ENCODE data around the gene RGS5. TPM values are rescaled to one million over a fixed set of nuclear protein-coding genes. Genes with fewer than 3 reads are reported as not detected.

RGS5 gene
- total and polyA plus RNA-seq, 4 donors = 4.6 to 12.7 (median 7.4) TPM

DNA sequence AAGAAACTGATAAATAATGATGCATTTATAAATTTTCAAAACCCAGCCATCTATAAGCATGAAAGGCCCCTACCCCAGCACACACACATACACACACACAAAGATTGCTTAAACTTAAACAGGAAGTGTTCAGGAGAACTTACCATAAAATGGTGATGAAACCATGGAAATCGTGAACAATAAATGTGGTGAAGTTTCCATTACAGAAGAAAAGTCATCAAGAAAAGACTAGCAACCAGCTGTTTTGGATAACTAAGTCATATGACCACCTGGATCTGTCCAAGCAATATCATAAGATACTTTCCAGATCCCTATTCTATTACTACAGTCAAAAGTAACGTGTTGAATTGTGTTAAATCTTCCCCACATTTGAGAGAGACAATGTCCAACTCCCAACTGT is 24.1 kb downstream of the RGS5 start:
- no peak for TF ChIP-seq HNF4G (IDR thresholded peaks at IDR 0.05)
- TF ChIP-seq, protein P1, sequence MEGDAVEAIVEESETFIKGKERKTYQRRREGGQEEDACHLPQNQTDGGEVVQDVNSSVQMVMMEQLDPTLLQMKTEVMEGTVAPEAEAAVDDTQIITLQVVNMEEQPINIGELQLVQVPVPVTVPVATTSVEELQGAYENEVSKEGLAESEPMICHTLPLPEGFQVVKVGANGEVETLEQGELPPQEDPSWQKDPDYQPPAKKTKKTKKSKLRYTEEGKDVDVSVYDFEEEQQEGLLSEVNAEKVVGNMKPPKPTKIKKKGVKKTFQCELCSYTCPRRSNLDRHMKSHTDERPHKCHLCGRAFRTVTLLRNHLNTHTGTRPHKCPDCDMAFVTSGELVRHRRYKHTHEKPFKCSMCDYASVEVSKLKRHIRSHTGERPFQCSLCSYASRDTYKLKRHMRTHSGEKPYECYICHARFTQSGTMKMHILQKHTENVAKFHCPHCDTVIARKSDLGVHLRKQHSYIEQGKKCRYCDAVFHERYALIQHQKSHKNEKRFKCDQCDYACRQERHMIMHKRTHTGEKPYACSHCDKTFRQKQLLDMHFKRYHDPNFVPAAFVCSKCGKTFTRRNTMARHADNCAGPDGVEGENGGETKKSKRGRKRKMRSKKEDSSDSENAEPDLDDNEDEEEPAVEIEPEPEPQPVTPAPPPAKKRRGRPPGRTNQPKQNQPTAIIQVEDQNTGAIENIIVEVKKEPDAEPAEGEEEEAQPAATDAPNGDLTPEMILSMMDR (IDR thresholded peaks at IDR 0.05; ENCODE audit: low read depth, low read length, missing input control) = no peak
- TF ChIP-seq, protein P2, sequence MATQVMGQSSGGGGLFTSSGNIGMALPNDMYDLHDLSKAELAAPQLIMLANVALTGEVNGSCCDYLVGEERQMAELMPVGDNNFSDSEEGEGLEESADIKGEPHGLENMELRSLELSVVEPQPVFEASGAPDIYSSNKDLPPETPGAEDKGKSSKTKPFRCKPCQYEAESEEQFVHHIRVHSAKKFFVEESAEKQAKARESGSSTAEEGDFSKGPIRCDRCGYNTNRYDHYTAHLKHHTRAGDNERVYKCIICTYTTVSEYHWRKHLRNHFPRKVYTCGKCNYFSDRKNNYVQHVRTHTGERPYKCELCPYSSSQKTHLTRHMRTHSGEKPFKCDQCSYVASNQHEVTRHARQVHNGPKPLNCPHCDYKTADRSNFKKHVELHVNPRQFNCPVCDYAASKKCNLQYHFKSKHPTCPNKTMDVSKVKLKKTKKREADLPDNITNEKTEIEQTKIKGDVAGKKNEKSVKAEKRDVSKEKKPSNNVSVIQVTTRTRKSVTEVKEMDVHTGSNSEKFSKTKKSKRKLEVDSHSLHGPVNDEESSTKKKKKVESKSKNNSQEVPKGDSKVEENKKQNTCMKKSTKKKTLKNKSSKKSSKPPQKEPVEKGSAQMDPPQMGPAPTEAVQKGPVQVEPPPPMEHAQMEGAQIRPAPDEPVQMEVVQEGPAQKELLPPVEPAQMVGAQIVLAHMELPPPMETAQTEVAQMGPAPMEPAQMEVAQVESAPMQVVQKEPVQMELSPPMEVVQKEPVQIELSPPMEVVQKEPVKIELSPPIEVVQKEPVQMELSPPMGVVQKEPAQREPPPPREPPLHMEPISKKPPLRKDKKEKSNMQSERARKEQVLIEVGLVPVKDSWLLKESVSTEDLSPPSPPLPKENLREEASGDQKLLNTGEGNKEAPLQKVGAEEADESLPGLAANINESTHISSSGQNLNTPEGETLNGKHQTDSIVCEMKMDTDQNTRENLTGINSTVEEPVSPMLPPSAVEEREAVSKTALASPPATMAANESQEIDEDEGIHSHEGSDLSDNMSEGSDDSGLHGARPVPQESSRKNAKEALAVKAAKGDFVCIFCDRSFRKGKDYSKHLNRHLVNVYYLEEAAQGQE (IDR thresholded peaks at IDR 0.05) = no peak
- no peak for TF ChIP-seq EGR1 (IDR thresholded peaks at IDR 0.05; ENCODE audit: low read depth in 2 of 2)
- TF ChIP-seq, protein P3, sequence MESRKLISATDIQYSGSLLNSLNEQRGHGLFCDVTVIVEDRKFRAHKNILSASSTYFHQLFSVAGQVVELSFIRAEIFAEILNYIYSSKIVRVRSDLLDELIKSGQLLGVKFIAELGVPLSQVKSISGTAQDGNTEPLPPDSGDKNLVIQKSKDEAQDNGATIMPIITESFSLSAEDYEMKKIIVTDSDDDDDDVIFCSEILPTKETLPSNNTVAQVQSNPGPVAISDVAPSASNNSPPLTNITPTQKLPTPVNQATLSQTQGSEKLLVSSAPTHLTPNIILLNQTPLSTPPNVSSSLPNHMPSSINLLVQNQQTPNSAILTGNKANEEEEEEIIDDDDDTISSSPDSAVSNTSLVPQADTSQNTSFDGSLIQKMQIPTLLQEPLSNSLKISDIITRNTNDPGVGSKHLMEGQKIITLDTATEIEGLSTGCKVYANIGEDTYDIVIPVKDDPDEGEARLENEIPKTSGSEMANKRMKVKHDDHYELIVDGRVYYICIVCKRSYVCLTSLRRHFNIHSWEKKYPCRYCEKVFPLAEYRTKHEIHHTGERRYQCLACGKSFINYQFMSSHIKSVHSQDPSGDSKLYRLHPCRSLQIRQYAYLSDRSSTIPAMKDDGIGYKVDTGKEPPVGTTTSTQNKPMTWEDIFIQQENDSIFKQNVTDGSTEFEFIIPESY (IDR thresholded peaks at IDR 0.05) = no peak
- no peak for TF ChIP-seq SP1 (IDR thresholded peaks at IDR 0.05)
- no peak for TF ChIP-seq FOXA1 (IDR thresholded peaks at IDR 0.05)
- TF ChIP-seq, protein P4, sequence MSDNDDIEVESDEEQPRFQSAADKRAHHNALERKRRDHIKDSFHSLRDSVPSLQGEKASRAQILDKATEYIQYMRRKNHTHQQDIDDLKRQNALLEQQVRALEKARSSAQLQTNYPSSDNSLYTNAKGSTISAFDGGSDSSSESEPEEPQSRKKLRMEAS (IDR thresholded peaks at IDR 0.05) = no peak
- TF ChIP-seq FOXA2 (IDR thresholded peaks at IDR 0.05) = no peak
- Histone ChIP-seq H3K9ac (ENCODE audit: low read depth in 1 of 2, low read length in 2 of 2) (no peak overlapping the region), H3K4me1 (ENCODE audit: control insufficient read depth in 4 of 4, insufficient read depth in 4 of 4, low read length in 3 of 4) (peaks cover 0 to 2% (median 0%) of the 10 kb centered on the region in 4 donors), H3K27me3 (ENCODE audit: control insufficient read depth in 4 of 4, insufficient read depth in 4 of 4, low read length in 3 of 4) (no peaks in the 10 kb centered on the region), H3K27ac (ENCODE audit: low read depth in 1 of 2, low read length in 2 of 2) (no peak overlapping the region), H3K4me3 (ENCODE audit: low read depth in 1 of 3, low read length in 3 of 3) (no peak overlapping the region), H3K36me3 (ENCODE audit: control insufficient read depth in 4 of 4, insufficient read depth in 3 of 4, low read depth in 1 of 4, low read length in 3 of 4) (no peaks in the 10 kb centered on the region), H3K9me3 (ENCODE audit: control insufficient read depth in 4 of 4, low read length in 3 of 4) (no peaks in the 10 kb centered on the region)
- 60% methylated on average over 2 of the region's 2 CpGs for WGBS
- DNase-seq (ENCODE audit: low spot score) = no peak

DNA sequence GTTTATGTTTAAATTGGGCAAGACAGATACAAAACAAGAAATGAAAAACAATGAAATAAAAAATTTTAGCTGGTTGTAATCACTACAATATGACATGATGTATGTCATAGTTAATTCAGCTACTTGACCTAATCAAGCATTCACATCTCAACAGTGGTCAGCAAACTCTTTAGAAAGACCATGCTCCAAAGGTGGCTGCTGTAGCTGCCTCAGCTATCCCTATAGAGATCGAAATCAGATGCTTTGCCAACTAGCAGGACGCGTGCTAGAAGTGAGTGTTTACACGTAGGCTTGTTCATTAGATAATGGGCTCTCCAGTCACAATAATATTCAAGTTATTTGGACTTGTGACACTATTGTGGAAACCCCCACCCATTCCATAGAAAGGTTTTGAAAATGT is 25.9 kb downstream of the RGS5 start:
- no peak overlapping the region for H3K27ac ChIP-seq (ENCODE audit: low read depth in 1 of 2, low read length in 2 of 2)
- peaks cover 0 to under 1% (median 0%) of the 10 kb centered on the region in 4 donors for H3K27me3 ChIP-seq (ENCODE audit: control insufficient read depth in 4 of 4, insufficient read depth in 4 of 4, low read length in 3 of 4)
- H3K4me3 ChIP-seq (ENCODE audit: low read depth in 1 of 3, low read length in 3 of 3) = no peak overlapping the region
- no peak for DNase-seq (ENCODE audit: low spot score)
- no peaks in the 10 kb centered on the region for H3K9me3 ChIP-seq (ENCODE audit: control insufficient read depth in 4 of 4, low read length in 3 of 4)
- H3K4me1 ChIP-seq (ENCODE audit: control insufficient read depth in 4 of 4, insufficient read depth in 4 of 4, low read length in 3 of 4) = peaks cover 0 to 2% (median 0%) of the 10 kb centered on the region in 4 donors
- no peaks in the 10 kb centered on the region for H3K36me3 ChIP-seq (ENCODE audit: control insufficient read depth in 4 of 4, insufficient read depth in 3 of 4, low read depth in 1 of 4, low read length in 3 of 4)
- no peak overlapping the region for H3K9ac ChIP-seq (ENCODE audit: low read depth in 1 of 2, low read length in 2 of 2)
- 89% methylated on average over 4 of the region's 4 CpGs for WGBS
- TF ChIP-seq JUND (IDR thresholded peaks at IDR 0.05) (no peak), GABPA (IDR thresholded peaks at IDR 0.05 in 1 of 2, conservative IDR thresholded peaks at IDR 0.05 in 1 of 2) (no peak), RXRA (IDR thresholded peaks at IDR 0.05) (no peak), NR2F2 (IDR thresholded peaks at IDR 0.05) (no peak), EGR1 (IDR thresholded peaks at IDR 0.05; ENCODE audit: low read depth in 2 of 2) (no peak), TAF1 (conservative IDR thresholded peaks at IDR 0.05) (no peak), FOXA1 (IDR thresholded peaks at IDR 0.05) (no peak), HNF4G (IDR thresholded peaks at IDR 0.05) (no peak), RAD21 (IDR thresholded peaks at IDR 0.05) (no peak)
- TF ChIP-seq, protein P5, sequence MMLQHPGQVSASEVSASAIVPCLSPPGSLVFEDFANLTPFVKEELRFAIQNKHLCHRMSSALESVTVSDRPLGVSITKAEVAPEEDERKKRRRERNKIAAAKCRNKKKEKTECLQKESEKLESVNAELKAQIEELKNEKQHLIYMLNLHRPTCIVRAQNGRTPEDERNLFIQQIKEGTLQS (IDR thresholded peaks at IDR 0.05) = no peak
- TF ChIP-seq, protein P3 (IDR thresholded peaks at IDR 0.05) = no peak
- TF ChIP-seq, protein P4 (IDR thresholded peaks at IDR 0.05) = no peak
- TF ChIP-seq, protein P2 (IDR thresholded peaks at IDR 0.05) = no peak

All from liver (tissue), 9 donors.